Measurements from ENCODE around the gene TAX1BP1. TPM values are rescaled to one million over a fixed set of nuclear protein-coding genes. Genes with fewer than 3 reads are reported as not detected.

Gene TAX1BP1
- total RNA-seq, 1 donor from 2014 or later = 133 TPM

DNA sequence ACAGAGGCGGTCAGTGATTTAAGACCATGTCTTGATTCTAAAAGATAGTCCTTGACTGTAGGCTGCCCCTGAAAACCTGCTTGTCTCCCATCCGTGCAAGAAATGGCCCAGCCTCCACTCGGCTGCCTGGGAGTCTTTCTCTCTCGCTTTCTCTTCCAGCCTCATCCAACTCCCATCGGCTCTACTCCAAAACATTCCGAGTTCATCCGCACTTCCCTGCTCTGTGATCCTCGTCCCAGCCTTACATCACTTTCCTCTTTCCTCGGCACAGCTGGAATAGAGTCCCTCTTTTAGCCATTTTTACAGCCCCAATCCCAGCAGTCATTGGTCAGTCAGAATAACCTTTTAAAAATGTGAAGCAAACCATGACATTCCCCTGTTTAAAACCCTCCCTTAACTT lies 135.1 kb downstream of the TAX1BP1 start:
- no peaks in the 10 kb centered on the region for H3K36me3 ChIP-seq (ENCODE audit: insufficient read depth, low read length)
- H3K4me1 Mint-ChIP-seq (ENCODE audit: low read depth, unreplicated experiment) = peaks cover 5% of the 10 kb centered on the region

DNA sequence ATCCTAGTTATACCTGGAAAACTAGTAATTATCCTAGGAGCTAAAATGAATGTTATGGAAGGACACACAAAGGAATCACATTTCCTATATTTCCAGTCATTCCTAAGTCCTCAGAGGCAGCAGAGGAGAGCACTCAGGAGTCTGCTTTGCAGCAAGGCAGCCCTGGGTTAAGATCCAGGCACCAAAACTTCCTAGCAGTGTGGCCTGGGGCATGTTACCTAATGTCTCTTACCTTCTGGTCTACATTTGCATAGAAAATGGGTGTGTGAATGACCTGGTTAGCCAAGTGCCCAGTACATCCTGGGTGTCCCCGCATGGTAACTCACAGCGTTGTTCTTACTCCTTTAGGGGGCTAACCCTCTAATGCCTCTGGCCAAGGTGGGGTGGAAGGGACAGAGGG lies 135.9 kb downstream of the TAX1BP1 start:
- Histone ChIP-seq H3K4me3 (ENCODE audit: insufficient read depth, low read depth, low read length) (no peak overlapping the region), H3K27ac (ENCODE audit: low read depth, low read length) (no peak overlapping the region), H3K4me1 (ENCODE audit: insufficient read depth, low read length) (peaks cover 7% of the 10 kb centered on the region), H3K9me3 (ENCODE audit: insufficient read depth, low read depth, low read length) (no peaks in the 10 kb centered on the region), H3K4me2 (ENCODE audit: low read length) (no peak overlapping the region), H3K79me2 (ENCODE audit: insufficient read depth, low read length) (no peaks in the 10 kb centered on the region), H4K20me1 (ENCODE audit: insufficient read depth, low read length) (peaks cover 4% of the 10 kb centered on the region), H3K36me3 (ENCODE audit: insufficient read depth, low read length) (no peaks in the 10 kb centered on the region), H3K9ac (ENCODE audit: low read length) (no peak overlapping the region), H3K27me3 (ENCODE audit: insufficient read depth, low read length) (no peaks in the 10 kb centered on the region), H2AFZ (ENCODE audit: low read depth, low read length) (no peak overlapping the region)
- no peak overlapping the region for H3K4me3 Mint-ChIP-seq (ENCODE audit: unreplicated experiment)
- H3K27ac Mint-ChIP-seq (ENCODE audit: unreplicated experiment) = no peak overlapping the region
- no peaks in the 10 kb centered on the region for H3K27me3 Mint-ChIP-seq (ENCODE audit: low read depth, unreplicated experiment)
- DNase-seq (ENCODE audit: low read depth) = no peak
- peaks cover 2% of the 10 kb centered on the region for H3K9me3 Mint-ChIP-seq (ENCODE audit: unreplicated experiment)
- peaks cover 5% of the 10 kb centered on the region for H3K36me3 Mint-ChIP-seq (ENCODE audit: low read depth, unreplicated experiment)
- FAIRE-seq = no peak
- TF ChIP-seq EZH2 (IDR thresholded peaks at IDR 0.05; ENCODE audit: insufficient read depth, low read length) = no peak
- TF ChIP-seq, protein P1, sequence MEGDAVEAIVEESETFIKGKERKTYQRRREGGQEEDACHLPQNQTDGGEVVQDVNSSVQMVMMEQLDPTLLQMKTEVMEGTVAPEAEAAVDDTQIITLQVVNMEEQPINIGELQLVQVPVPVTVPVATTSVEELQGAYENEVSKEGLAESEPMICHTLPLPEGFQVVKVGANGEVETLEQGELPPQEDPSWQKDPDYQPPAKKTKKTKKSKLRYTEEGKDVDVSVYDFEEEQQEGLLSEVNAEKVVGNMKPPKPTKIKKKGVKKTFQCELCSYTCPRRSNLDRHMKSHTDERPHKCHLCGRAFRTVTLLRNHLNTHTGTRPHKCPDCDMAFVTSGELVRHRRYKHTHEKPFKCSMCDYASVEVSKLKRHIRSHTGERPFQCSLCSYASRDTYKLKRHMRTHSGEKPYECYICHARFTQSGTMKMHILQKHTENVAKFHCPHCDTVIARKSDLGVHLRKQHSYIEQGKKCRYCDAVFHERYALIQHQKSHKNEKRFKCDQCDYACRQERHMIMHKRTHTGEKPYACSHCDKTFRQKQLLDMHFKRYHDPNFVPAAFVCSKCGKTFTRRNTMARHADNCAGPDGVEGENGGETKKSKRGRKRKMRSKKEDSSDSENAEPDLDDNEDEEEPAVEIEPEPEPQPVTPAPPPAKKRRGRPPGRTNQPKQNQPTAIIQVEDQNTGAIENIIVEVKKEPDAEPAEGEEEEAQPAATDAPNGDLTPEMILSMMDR (IDR thresholded peaks at IDR 0.05; ENCODE audit: insufficient read depth, low read depth, low read length) = no peak
- H3K4me1 Mint-ChIP-seq (ENCODE audit: low read depth, unreplicated experiment) = peaks cover 5% of the 10 kb centered on the region

More for the DNA sequence above, 135.1 kb downstream of the TAX1BP1 start:
- no peaks in the 10 kb centered on the region for H3K27me3 Mint-ChIP-seq (ENCODE audit: low read depth, unreplicated experiment)
- H3K9me3 Mint-ChIP-seq (ENCODE audit: unreplicated experiment) = peaks cover 2% of the 10 kb centered on the region
- H3K79me2 ChIP-seq (ENCODE audit: insufficient read depth, low read length) = no peaks in the 10 kb centered on the region
- H3K27me3 ChIP-seq (ENCODE audit: insufficient read depth, low read length) = no peaks in the 10 kb centered on the region
- H2AFZ ChIP-seq (ENCODE audit: low read depth, low read length) = no peak overlapping the region
- H3K4me2 ChIP-seq (ENCODE audit: low read length) = no peak overlapping the region
- H3K27ac Mint-ChIP-seq (ENCODE audit: unreplicated experiment) = no peak overlapping the region
- H3K36me3 Mint-ChIP-seq (ENCODE audit: low read depth, unreplicated experiment) = peaks cover 5% of the 10 kb centered on the region
- TF ChIP-seq EZH2 (IDR thresholded peaks at IDR 0.05; ENCODE audit: insufficient read depth, low read length) = no peak
- TF ChIP-seq, protein P1 (IDR thresholded peaks at IDR 0.05; ENCODE audit: insufficient read depth, low read depth, low read length) = no peak
- no peak overlapping the region for H3K4me3 ChIP-seq (ENCODE audit: insufficient read depth, low read depth, low read length)
- FAIRE-seq = no peak
- DNase-seq (ENCODE audit: low read depth) = no peak
- no peak overlapping the region for H3K27ac ChIP-seq (ENCODE audit: low read depth, low read length)
- no peaks in the 10 kb centered on the region for H3K9me3 ChIP-seq (ENCODE audit: insufficient read depth, low read depth, low read length)
- peaks cover 4% of the 10 kb centered on the region for H4K20me1 ChIP-seq (ENCODE audit: insufficient read depth, low read length)
- no peak overlapping the region for H3K4me3 Mint-ChIP-seq (ENCODE audit: unreplicated experiment)
- H3K4me1 ChIP-seq (ENCODE audit: insufficient read depth, low read length) = peaks cover 7% of the 10 kb centered on the region
- H3K9ac ChIP-seq (ENCODE audit: low read length) = no peak overlapping the region

DNA sequence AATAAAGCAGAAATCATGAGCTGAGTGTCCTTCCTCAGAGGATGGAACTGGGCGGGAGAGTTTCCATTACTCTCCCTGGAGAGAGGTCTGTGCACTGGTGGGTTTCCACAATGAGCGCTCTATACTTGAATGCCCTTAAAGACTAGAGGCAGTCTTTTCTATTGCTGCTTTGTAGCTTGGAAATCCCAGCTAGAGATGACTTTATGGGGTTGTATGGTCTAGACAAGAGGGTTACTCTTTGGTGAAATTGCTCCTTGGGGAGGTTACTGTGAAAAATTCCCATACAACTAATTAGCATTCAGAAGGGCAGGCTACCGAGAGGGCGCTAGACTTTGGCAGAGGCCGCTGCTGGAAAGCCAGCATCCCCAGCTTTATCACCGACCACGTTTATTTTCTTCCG lies 136.8 kb downstream of the TAX1BP1 start:
- H3K27me3 Mint-ChIP-seq (ENCODE audit: low read depth, unreplicated experiment) = no peaks in the 10 kb centered on the region
- H3K36me3 Mint-ChIP-seq (ENCODE audit: low read depth, unreplicated experiment) = peaks cover 4% of the 10 kb centered on the region
- FAIRE-seq (no peak), DNase-seq (ENCODE audit: low read depth) (no peak)
- H3K9me3 Mint-ChIP-seq (ENCODE audit: unreplicated experiment) = peaks cover 2% of the 10 kb centered on the region
- Histone ChIP-seq H3K4me3 (ENCODE audit: insufficient read depth, low read depth, low read length) (no peak overlapping the region), H3K27me3 (ENCODE audit: insufficient read depth, low read length) (no peaks in the 10 kb centered on the region), H3K9me3 (ENCODE audit: insufficient read depth, low read depth, low read length) (no peaks in the 10 kb centered on the region), H2AFZ (ENCODE audit: low read depth, low read length) (no peak overlapping the region), H3K4me1 (ENCODE audit: insufficient read depth, low read length) (peaks cover 7% of the 10 kb centered on the region), H3K79me2 (ENCODE audit: insufficient read depth, low read length) (no peaks in the 10 kb centered on the region), H3K36me3 (ENCODE audit: insufficient read depth, low read length) (no peaks in the 10 kb centered on the region), H4K20me1 (ENCODE audit: insufficient read depth, low read length) (peaks cover 4% of the 10 kb centered on the region), H3K9ac (ENCODE audit: low read length) (no peak overlapping the region), H3K4me2 (ENCODE audit: low read length) (no peak overlapping the region), H3K27ac (ENCODE audit: low read depth, low read length) (no peak overlapping the region)
- H3K27ac Mint-ChIP-seq (ENCODE audit: unreplicated experiment) = no peak overlapping the region
- no peak overlapping the region for H3K4me3 Mint-ChIP-seq (ENCODE audit: unreplicated experiment)
- peaks cover 5% of the 10 kb centered on the region for H3K4me1 Mint-ChIP-seq (ENCODE audit: low read depth, unreplicated experiment)
- TF ChIP-seq EZH2 (IDR thresholded peaks at IDR 0.05; ENCODE audit: insufficient read depth, low read length) = no peak
- TF ChIP-seq, protein P1 (IDR thresholded peaks at IDR 0.05; ENCODE audit: insufficient read depth, low read depth, low read length) = no peak
